Neural cell (in vitro differentiated cells): ENCODE data around the gene ANP32A. TPM values are rescaled to one million over a fixed set of nuclear protein-coding genes. Genes with fewer than 3 reads are reported as not detected.
A peak's percentile ranks its signal among the peaks of the same experiment; 100 is the strongest.

Experiments
- H2AFZ ChIP-seq: fragments of 200-600, 300-800 bp; sonication (generic), shearing (Covaris generic); 2 replicates; pipeline ENCODE4 v1.6.0; 2014; ENCODE audit warnings: low read depth, mild to moderate bottlenecking, antibody characterized with exemption, low read length, moderate library complexity
- H3F3A ChIP-seq: fragments of 200-600 bp; shearing (Covaris generic); 2 replicates; pipeline ENCODE4 v1.6.1; 2016; ENCODE audit warnings: mild to moderate bottlenecking, moderate library complexity, mixed read lengths, antibody characterized with exemption, low read length; ENCODE audit not compliant: insufficient read depth, poor library complexity, severe bottlenecking
- H3K27ac ChIP-seq: fragments of 200-600, 300-800 bp; sonication (generic), shearing (Covaris generic); 2 replicates; pipeline ENCODE4 v1.5.1; 2014; ENCODE audit warnings: mild to moderate bottlenecking, low read length, moderate library complexity
- H3K27me3 ChIP-seq: fragments of 300-800, 200-600 bp; sonication (generic), shearing (Covaris generic); 2 replicates; pipeline ENCODE4 v1.6.0; 2014; ENCODE audit warnings: mild to moderate bottlenecking, low read depth, low read length, moderate library complexity; ENCODE audit not compliant: insufficient read depth
- H3K36me3 ChIP-seq: fragments of 300-800, 200-600 bp; sonication (generic), shearing (Covaris generic); 2 replicates; pipeline ENCODE4 v1.5.1; 2014; ENCODE audit warnings: mild to moderate bottlenecking, antibody characterized with exemption, low read length, moderate library complexity; ENCODE audit not compliant: insufficient read depth
- H3K4me2 ChIP-seq: fragments of 300-800, 200-600 bp; sonication (generic), shearing (Covaris generic); 2 replicates; pipeline ENCODE4 v1.6.0; 2014; ENCODE audit warnings: mild to moderate bottlenecking, low read length
- H3K4me3 ChIP-seq: fragments of 300-800, 200-600 bp; sonication (generic), shearing (Covaris generic); 2 replicates; pipeline ENCODE4 v1.5.1; 2014; ENCODE audit warnings: mild to moderate bottlenecking, low read length, moderate library complexity
- H3K79me2 ChIP-seq: fragments of 200-600 bp; shearing (Covaris generic); replicated peaks from 2 replicates; pipeline ENCODE4 v1.6.0; 2014; ENCODE audit warnings: mild to moderate bottlenecking, low read length, moderate library complexity; ENCODE audit not compliant: insufficient read depth
- H3K9ac ChIP-seq: fragments of 300-800, 200-600 bp; sonication (generic), shearing (Covaris generic); 2 replicates; pipeline ENCODE4 v1.6.1; 2016; ENCODE audit warnings: mild to moderate bottlenecking, low read length, mixed read lengths
- H3K9me2 ChIP-seq: fragments of 200-600 bp; shearing (Covaris generic); 2 replicates; pipeline ENCODE4 v1.6.1; 2016; ENCODE audit warnings: mild to moderate bottlenecking, low read length, mixed read lengths; ENCODE audit not compliant: insufficient read depth
- H3K9me3 ChIP-seq: fragments of 200-600, 300-800 bp; sonication (generic), shearing (Covaris generic); 2 replicates; pipeline ENCODE4 v1.6.1; 2016; ENCODE audit warnings: mild to moderate bottlenecking, mixed run types, low read length, moderate library complexity, mixed read lengths
- H4K20me1 ChIP-seq: fragments of 200-600 bp; shearing (Covaris generic); 2 replicates; pipeline ENCODE4 v1.6.1; 2016; ENCODE audit warnings: mild to moderate bottlenecking, mixed run types; ENCODE audit not compliant: insufficient read depth
- EP300 ChIP-seq: fragments of 450-650 bp; conservative IDR thresholded peaks from 2 replicates; pipeline ENCODE4 v1.6.1; 2014; ENCODE audit warnings: antibody characterized with exemption, mild to moderate bottlenecking, moderate library complexity; ENCODE audit not compliant: poor library complexity, severe bottlenecking
- EZH2 ChIP-seq: fragments of 200-600, 300-800 bp; shearing (Covaris generic), sonication (generic); IDR thresholded peaks from 2 replicates; pipeline ENCODE4 v1.6.1; 2014; ENCODE audit warnings: antibody characterized with exemption, low read length, borderline replicate concordance, mild to moderate bottlenecking; ENCODE audit not compliant: insufficient read depth, poor library complexity, severe bottlenecking
- MXI1 ChIP-seq: fragments of 450-650 bp; conservative IDR thresholded peaks from 2 replicates; pipeline ENCODE4 v1.6.1; 2014; ENCODE audit warnings: antibody characterized with exemption, mild to moderate bottlenecking; ENCODE audit not compliant: poor library complexity, severe bottlenecking
- RAD21 ChIP-seq: fragments of 450-650 bp; conservative IDR thresholded peaks from 2 replicates; pipeline ENCODE4 v1.6.1; 2014; ENCODE audit warnings: antibody characterized with exemption, mild to moderate bottlenecking, moderate library complexity
- SMC3 ChIP-seq: fragments of 450-650 bp; conservative IDR thresholded peaks from 2 replicates; pipeline ENCODE4 v1.6.1; 2014; ENCODE audit warnings: antibody characterized with exemption, mild to moderate bottlenecking, moderate library complexity; ENCODE audit not compliant: poor library complexity
- TAF1 ChIP-seq: IDR thresholded peaks from 2 replicates; pipeline ENCODE4 v1.6.1; 2012; ENCODE audit warnings: low read depth
- polyA plus RNA-seq: library from polyadenylated mRNA; depleted of rRNA; stranded (reverse); fragments of >200 nt; gene quantifications from 2 replicates; pipeline ENCODE4 v1.2.3, GENCODE V29; 2014
- TF ChIP-seq, protein P1 (sequence below): IDR thresholded peaks from 2 replicates; pipeline ENCODE4 v1.6.1; 2012; ENCODE audit warnings: borderline replicate concordance

ANP32A gene
- polyA plus RNA-seq, 1 donor from 2014 or later, result 190 TPM

DNA sequence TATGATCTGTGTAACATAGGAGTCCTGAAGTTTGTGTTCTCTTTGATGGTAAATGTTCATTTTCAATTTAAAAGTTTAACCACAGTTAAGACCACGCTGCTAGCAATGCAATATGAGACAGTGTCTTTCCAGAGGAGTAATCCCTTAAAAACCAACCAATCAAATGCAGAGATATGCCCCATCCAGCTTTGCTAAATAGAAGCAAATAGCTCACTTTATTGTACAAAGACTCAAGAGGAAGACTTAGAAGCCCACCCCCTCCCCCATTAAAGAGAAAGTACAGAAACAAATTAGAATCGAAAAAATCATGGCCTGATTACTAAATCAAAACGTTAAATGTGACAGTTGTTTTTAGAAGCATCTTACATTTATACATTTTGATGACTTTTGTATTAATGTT lies 2.1 kb upstream of the ANP32A start:
- Histone ChIP-seq H3K27me3 (no peaks in the 10 kb centered on the region), H3K36me3 (no peaks in the 10 kb centered on the region), H3K9me2 (no peaks in the 10 kb centered on the region), H3K9me3 (no peaks in the 10 kb centered on the region), H3K4me3 (peak overlapping the region; percentile 91), H3K27ac (no peak overlapping the region), H4K20me1 (no peaks in the 10 kb centered on the region), H3K9ac (no peak overlapping the region), H3F3A (no peaks in the 10 kb centered on the region), H3K4me2 (peak overlapping the region; percentile 89), H3K79me2 (peaks cover 47% of the 10 kb centered on the region), H2AFZ (no peak overlapping the region)
- TF ChIP-seq SMC3 (no peak), EZH2 (no peak), RAD21 (no peak), EP300 (no peak), TAF1 (no peak)
- TF ChIP-seq, protein P1, sequence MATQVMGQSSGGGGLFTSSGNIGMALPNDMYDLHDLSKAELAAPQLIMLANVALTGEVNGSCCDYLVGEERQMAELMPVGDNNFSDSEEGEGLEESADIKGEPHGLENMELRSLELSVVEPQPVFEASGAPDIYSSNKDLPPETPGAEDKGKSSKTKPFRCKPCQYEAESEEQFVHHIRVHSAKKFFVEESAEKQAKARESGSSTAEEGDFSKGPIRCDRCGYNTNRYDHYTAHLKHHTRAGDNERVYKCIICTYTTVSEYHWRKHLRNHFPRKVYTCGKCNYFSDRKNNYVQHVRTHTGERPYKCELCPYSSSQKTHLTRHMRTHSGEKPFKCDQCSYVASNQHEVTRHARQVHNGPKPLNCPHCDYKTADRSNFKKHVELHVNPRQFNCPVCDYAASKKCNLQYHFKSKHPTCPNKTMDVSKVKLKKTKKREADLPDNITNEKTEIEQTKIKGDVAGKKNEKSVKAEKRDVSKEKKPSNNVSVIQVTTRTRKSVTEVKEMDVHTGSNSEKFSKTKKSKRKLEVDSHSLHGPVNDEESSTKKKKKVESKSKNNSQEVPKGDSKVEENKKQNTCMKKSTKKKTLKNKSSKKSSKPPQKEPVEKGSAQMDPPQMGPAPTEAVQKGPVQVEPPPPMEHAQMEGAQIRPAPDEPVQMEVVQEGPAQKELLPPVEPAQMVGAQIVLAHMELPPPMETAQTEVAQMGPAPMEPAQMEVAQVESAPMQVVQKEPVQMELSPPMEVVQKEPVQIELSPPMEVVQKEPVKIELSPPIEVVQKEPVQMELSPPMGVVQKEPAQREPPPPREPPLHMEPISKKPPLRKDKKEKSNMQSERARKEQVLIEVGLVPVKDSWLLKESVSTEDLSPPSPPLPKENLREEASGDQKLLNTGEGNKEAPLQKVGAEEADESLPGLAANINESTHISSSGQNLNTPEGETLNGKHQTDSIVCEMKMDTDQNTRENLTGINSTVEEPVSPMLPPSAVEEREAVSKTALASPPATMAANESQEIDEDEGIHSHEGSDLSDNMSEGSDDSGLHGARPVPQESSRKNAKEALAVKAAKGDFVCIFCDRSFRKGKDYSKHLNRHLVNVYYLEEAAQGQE, result no peak

DNA sequence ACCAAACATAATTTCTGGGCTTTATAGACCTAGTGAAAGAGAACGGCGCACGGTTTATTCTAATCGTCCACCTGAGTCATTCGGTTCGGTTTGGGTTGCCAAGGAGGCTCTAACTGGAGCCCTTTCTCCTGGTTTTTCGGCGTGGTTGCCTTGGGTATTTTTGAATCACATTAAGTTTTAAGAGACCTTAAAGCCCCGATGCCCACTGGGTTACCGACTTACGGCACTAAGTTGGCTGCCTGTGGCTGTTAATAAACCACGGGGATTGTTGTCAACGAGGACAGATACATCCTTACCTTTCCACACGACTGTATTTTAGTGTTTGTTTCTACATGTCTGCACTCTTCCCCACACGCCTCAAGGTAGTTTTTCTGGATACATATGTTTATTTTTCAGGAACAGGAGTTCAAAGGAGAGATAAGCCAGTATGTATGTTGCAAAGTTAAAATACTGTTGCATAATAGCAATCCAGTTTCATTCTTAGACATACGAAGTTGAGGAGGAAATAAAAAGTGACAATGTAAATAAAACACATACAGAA lies 1.2 kb upstream of the ANP32A start:
- H3F3A ChIP-seq, result peaks cover 3% of the 10 kb centered on the region
- peak overlapping the region; percentile 89 for H3K4me2 ChIP-seq
- H3K9me3 ChIP-seq, result no peaks in the 10 kb centered on the region
- no peaks in the 10 kb centered on the region for H4K20me1 ChIP-seq
- H3K79me2 ChIP-seq, result peaks cover 52% of the 10 kb centered on the region
- TF ChIP-seq MXI1, result peak; percentile 42
- TF ChIP-seq TAF1, result no peak
- no peak overlapping the region for H2AFZ ChIP-seq
- H3K27me3 ChIP-seq, result no peaks in the 10 kb centered on the region
- peak overlapping the region; percentile 98 for H3K27ac ChIP-seq
- H3K9ac ChIP-seq, result peak overlapping the region; percentile 94
- H3K9me2 ChIP-seq, result no peaks in the 10 kb centered on the region
- H3K36me3 ChIP-seq, result no peaks in the 10 kb centered on the region
- peak overlapping the region; percentile 91 for H3K4me3 ChIP-seq

DNA sequence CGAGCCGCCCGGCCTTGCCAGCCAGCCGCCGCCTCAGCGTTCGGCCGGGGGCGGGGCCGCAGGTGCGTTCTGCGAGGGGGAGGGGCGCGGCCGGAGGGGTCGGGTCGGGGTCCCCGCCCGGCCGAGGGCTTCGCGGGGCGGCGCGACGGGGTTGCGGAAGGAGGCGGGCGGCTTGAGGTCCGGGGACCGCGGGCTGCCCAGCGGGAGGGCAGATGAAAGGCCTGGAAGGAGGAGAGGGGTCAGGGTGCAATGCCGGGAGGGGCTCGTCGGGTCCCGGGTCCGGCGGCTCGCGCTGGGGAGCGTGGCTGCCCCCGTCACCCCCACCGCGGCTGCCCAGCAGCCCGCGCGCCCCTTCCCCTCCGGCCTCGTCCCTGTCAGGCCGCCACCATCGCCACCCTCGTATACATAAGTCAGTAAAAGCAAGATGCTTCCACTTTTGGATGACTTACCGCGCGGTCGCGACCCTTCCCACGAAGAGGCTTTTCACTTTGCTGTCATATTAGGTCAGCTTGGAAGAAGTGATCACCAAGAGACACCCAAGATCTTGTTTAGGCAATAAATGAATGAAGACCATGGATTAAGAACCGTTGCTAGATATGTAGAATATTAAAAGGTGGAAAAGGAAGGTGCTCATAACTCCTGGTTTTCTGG lies 620 bp upstream of the ANP32A start:
- Histone ChIP-seq H2AFZ (peak overlapping the region; percentile 45), H3K9me2 (no peaks in the 10 kb centered on the region), H3F3A (peaks cover 5% of the 10 kb centered on the region), H3K9ac (peak overlapping the region; percentile 94), H3K79me2 (peaks cover 58% of the 10 kb centered on the region), H3K27ac (peak overlapping the region; percentile 98), H3K36me3 (no peaks in the 10 kb centered on the region), H3K27me3 (no peaks in the 10 kb centered on the region), H3K4me3 (peak overlapping the region; percentile 91), H3K4me2 (peak overlapping the region; percentile 89), H3K9me3 (no peaks in the 10 kb centered on the region), H4K20me1 (no peaks in the 10 kb centered on the region)
- no peak for TF ChIP-seq SMC3
